ENCODE measurements around the gene DYNC1H1.

DNA sequence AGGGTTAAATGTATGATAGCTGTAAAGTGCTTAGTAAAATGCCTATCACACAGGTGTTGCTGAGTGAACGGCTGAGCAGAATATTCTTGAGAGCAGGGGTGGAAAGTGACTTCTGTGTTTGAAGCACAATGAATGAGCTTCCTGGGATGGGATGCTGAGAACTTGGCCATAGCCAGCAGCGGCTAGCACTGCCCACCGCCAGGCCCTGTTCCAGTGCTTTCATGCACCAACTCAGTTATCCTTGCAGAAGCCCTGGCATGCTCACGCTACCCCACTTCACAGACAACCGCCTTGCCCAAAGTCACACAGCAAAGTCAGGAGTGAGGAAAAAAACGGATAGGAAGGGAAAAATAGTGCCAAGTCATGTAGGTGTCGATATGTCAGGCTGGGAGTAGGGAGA, 10.9 kb downstream of the DYNC1H1 start:
- TF ChIP-seq BHLHE40 (IDR thresholded peaks at IDR 0.05; ENCODE audit: borderline replicate concordance) = no peak
- no peak for TF ChIP-seq SP1 (IDR thresholded peaks at IDR 0.05)
- no peak for TF ChIP-seq SUZ12 (IDR thresholded peaks at IDR 0.05)
- TF ChIP-seq FOXM1 (IDR thresholded peaks at IDR 0.05; ENCODE audit: borderline replicate concordance) = no peak
- no peak for TF ChIP-seq ZNF384 (IDR thresholded peaks at IDR 0.05)
- no peak for TF ChIP-seq FOXK2 (IDR thresholded peaks at IDR 0.05)
- TF ChIP-seq LEF1 (IDR thresholded peaks at IDR 0.05; ENCODE audit: borderline replicate concordance) = no peak
- no peak for TF ChIP-seq CTBP1 (IDR thresholded peaks at IDR 0.05; ENCODE audit: borderline replicate concordance)
- TF ChIP-seq L3MBTL2 (conservative IDR thresholded peaks at IDR 0.05) = no peak
- TF ChIP-seq NFRKB (IDR thresholded peaks at IDR 0.05) = no peak
- TF ChIP-seq HDGF (IDR thresholded peaks at IDR 0.05; ENCODE audit: borderline replicate concordance) = no peak
- TF ChIP-seq ARNT (IDR thresholded peaks at IDR 0.05) = no peak
- no peak for TF ChIP-seq ELF4 (IDR thresholded peaks at IDR 0.05)
